ENCODE measurements around the gene ADGRG3. TPM values are rescaled to one million over a fixed set of nuclear protein-coding genes. Genes with fewer than 3 reads are reported as not detected.

The ADGRG3 gene
- total and polyA plus RNA-seq, 2 experiments from 2014 or later: not detected

DNA sequence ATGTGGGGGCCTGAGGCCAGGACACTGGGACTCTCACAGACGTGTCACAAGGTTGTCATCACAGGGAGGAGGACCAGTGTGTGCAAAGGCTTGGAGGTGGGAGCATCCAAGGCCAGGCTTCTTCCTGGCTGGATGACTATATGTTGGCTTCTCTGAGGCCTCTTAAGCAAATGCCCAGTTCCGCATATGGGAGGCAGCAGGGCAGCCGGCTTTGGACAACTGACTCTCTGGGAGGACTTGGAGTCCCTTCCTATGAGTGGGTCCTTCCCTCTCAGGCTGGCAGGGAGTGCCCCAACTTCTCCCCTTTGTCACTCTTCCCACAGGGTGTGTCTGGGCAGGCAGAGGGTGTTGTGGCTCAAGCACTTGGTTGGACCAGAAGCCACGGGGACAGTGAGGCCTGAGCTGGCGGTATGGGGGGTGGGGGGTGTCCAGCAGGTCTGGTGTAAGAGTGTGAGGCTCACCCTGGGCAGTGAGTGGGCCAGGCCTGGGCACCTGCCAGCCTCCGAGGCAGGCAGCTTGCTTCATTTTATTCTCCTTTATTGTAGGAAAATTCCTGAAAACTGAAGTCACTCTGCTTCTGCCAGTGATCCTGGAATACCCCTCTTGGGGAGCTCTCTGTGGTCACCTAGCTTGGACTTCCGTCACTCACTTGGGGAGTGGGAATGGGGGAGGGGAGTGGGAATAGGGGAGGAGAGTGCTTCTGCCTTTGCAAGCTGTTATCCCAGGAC is 24.8 kb upstream of the ADGRG3 start (continued):
- TF ChIP-seq ZNF462 (CRISPR knock-in tag; IDR thresholded peaks at IDR 0.05) (no peak), CTCF (conservative IDR thresholded peaks at IDR 0.05; ENCODE audit: low read depth in 2 of 2) (no peak), EZH2phosphoT487 (IDR thresholded peaks at IDR 0.05; ENCODE audit: unreplicated experiment) (no peak), ZNF114 (CRISPR knock-in tag; IDR thresholded peaks at IDR 0.05) (no peak), NANOG (IDR thresholded peaks at IDR 0.05; ENCODE audit: borderline replicate concordance) (no peak), JUNB (IDR thresholded peaks at IDR 0.05; ENCODE audit: unreplicated experiment) (no peak), POLR2AphosphoS5 (IDR thresholded peaks at IDR 0.05; ENCODE audit: low read depth) (no peak), CREB1 (CRISPR knock-in tag; IDR thresholded peaks at IDR 0.05; ENCODE audit: low read depth) (no peak)
- TF ChIP-seq, protein P1, sequence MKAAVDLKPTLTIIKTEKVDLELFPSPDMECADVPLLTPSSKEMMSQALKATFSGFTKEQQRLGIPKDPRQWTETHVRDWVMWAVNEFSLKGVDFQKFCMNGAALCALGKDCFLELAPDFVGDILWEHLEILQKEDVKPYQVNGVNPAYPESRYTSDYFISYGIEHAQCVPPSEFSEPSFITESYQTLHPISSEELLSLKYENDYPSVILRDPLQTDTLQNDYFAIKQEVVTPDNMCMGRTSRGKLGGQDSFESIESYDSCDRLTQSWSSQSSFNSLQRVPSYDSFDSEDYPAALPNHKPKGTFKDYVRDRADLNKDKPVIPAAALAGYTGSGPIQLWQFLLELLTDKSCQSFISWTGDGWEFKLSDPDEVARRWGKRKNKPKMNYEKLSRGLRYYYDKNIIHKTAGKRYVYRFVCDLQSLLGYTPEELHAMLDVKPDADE (IDR thresholded peaks at IDR 0.05): no peak
- TF ChIP-seq, protein P2, sequence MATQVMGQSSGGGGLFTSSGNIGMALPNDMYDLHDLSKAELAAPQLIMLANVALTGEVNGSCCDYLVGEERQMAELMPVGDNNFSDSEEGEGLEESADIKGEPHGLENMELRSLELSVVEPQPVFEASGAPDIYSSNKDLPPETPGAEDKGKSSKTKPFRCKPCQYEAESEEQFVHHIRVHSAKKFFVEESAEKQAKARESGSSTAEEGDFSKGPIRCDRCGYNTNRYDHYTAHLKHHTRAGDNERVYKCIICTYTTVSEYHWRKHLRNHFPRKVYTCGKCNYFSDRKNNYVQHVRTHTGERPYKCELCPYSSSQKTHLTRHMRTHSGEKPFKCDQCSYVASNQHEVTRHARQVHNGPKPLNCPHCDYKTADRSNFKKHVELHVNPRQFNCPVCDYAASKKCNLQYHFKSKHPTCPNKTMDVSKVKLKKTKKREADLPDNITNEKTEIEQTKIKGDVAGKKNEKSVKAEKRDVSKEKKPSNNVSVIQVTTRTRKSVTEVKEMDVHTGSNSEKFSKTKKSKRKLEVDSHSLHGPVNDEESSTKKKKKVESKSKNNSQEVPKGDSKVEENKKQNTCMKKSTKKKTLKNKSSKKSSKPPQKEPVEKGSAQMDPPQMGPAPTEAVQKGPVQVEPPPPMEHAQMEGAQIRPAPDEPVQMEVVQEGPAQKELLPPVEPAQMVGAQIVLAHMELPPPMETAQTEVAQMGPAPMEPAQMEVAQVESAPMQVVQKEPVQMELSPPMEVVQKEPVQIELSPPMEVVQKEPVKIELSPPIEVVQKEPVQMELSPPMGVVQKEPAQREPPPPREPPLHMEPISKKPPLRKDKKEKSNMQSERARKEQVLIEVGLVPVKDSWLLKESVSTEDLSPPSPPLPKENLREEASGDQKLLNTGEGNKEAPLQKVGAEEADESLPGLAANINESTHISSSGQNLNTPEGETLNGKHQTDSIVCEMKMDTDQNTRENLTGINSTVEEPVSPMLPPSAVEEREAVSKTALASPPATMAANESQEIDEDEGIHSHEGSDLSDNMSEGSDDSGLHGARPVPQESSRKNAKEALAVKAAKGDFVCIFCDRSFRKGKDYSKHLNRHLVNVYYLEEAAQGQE (IDR thresholded peaks at IDR 0.05; ENCODE audit: unreplicated experiment): no peak

Measured in GM23338 (cell line).